Adrenal gland (tissue), 5 donors: Measurements from ENCODE around the gene LRRN2.

ENCODE experiments used
- POLR2A ChIP-seq, 2 donors: fragments of 450-650 bp; IDR thresholded peaks; one replicate each; pipeline ENCODE4 v1.6.1; 2017; ENCODE audit warnings: antibody characterized with exemption in 2 of 2, mild to moderate bottlenecking in 2 of 2, moderate library complexity in 1 of 2
- TF ChIP-seq, protein P1 (sequence below), 6 experiments: fragments of 450-650 bp in 4 of 6; fragments of 200-600 bp in 2 of 6; sonication (generic) in 1 of 6; IDR thresholded peaks; 1 replicate in 5 of 6; 2 replicates in 1 of 6; pipeline versions ENCODE4 v1.5.1 to v1.8.0; 2016 to 2021; ENCODE audit warnings: antibody characterized with exemption in 6 of 6, mild to moderate bottlenecking in 2 of 6, moderate library complexity in 1 of 6
- donor health status: DM: no; HTN: no; CAD: no.

DNA sequence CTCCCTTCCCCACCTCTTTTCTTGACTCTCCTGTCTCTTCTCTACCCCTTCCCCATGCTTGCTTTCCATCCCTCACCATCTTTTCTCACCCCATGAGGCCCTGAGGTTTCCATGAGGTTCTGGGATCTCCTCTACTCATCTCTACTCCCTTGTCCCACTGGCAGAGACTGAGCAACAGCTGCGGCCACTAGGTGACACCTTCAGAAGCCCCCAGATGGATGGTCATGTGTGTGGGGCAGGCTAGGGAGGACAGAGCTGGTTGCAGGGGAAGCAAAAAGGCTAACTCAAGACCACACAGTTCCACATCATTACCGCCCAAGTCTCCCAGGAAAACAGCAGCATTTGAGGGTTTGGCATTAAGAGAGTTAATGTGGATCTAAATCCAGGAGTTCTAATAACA is 45.0 kb downstream of the LRRN2 start:
- TF ChIP-seq POLR2A (IDR thresholded peaks at IDR 0.05), result no peak
- TF ChIP-seq, protein P1, sequence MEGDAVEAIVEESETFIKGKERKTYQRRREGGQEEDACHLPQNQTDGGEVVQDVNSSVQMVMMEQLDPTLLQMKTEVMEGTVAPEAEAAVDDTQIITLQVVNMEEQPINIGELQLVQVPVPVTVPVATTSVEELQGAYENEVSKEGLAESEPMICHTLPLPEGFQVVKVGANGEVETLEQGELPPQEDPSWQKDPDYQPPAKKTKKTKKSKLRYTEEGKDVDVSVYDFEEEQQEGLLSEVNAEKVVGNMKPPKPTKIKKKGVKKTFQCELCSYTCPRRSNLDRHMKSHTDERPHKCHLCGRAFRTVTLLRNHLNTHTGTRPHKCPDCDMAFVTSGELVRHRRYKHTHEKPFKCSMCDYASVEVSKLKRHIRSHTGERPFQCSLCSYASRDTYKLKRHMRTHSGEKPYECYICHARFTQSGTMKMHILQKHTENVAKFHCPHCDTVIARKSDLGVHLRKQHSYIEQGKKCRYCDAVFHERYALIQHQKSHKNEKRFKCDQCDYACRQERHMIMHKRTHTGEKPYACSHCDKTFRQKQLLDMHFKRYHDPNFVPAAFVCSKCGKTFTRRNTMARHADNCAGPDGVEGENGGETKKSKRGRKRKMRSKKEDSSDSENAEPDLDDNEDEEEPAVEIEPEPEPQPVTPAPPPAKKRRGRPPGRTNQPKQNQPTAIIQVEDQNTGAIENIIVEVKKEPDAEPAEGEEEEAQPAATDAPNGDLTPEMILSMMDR (IDR thresholded peaks at IDR 0.05), result no peak
